Epithelial cell of proximal tubule (primary cell): Measurements from ENCODE around the gene PHTF1. TPM values are rescaled to one million over a fixed set of nuclear protein-coding genes. Genes with fewer than 3 reads are reported as not detected.

ENCODE experiments used
- DNase-seq: peaks from one replicate; pipeline ENCODE4 v3.0.0-alpha.2; 2011; ENCODE audit warnings: low read depth
- H3K4me3 ChIP-seq: 2 replicates; pipeline ENCODE4 v1.5.1; 2011; ENCODE audit warnings: low read depth, mild to moderate bottlenecking, low read length
- total RNA-seq: library from RNA; depleted of rRNA; stranded (reverse); fragments of >200 nt; gene quantifications from 2 replicates; pipeline ENCODE4 v1.2.3, GENCODE V29; 2015
- TF ChIP-seq, protein P1 (sequence below): conservative IDR thresholded peaks from 2 replicates; pipeline ENCODE4 v1.5.1; 2012; ENCODE audit warnings: low read depth, mild to moderate bottlenecking, low read length

The PHTF1 gene
- total RNA-seq, 1 donor from 2014 or later = 18.9 TPM

DNA sequence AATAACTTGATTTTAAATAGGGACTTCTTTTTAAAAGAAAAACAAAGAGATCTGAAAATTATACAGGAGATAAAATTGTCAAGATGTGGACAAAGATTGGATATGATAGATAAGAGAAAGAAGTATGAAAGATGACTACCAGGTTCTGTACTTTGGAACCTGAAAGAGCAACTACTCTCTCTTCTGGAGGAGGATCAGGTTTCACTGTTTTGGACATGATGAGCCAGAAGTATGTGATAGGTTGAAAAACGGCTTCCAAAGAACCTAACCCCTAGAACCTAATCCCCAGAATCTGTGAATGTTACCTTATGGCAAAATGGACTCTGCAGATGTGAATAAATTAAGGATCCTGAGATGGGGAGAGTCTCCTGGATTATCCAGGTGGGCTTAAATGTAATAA lies 26.8 kb upstream of the PHTF1 start:
- H3K4me3 ChIP-seq = no peak overlapping the region
- TF ChIP-seq, protein P1, sequence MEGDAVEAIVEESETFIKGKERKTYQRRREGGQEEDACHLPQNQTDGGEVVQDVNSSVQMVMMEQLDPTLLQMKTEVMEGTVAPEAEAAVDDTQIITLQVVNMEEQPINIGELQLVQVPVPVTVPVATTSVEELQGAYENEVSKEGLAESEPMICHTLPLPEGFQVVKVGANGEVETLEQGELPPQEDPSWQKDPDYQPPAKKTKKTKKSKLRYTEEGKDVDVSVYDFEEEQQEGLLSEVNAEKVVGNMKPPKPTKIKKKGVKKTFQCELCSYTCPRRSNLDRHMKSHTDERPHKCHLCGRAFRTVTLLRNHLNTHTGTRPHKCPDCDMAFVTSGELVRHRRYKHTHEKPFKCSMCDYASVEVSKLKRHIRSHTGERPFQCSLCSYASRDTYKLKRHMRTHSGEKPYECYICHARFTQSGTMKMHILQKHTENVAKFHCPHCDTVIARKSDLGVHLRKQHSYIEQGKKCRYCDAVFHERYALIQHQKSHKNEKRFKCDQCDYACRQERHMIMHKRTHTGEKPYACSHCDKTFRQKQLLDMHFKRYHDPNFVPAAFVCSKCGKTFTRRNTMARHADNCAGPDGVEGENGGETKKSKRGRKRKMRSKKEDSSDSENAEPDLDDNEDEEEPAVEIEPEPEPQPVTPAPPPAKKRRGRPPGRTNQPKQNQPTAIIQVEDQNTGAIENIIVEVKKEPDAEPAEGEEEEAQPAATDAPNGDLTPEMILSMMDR = no peak
- no peak for DNase-seq

DNA sequence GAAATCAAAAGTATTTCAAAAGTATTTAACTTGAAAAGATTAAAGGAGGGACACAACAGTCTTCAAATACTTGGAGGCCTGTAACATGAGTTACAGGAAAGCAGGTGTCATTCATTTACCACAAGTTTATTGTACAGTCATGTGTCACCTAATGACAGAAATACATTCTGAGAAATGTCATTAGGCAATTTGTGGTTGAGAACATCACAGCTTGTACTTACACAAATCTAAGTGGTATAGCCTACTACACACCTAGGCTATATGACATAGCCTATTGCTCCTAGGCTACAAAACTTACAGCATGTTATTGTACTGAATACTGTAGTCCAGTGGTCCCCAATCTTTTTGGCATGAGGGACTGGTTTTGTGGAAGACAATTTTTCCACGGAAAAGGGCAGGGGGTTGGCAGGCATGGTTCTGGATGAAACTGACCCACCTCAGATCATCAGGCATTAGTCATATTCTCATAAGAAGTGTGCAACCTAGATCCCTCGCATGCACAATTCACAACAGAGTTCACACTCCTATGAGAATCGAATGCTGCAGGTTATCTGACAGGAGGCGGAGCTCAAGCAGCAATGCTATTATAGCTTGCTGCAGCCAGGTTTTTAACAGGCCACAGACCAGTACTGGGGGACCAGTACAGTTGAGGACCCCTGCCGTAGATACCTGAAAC lies 25.0 kb upstream of the PHTF1 start:
- TF ChIP-seq, protein P1 = no peak
- no peak for DNase-seq
- no peak overlapping the region for H3K4me3 ChIP-seq

DNA sequence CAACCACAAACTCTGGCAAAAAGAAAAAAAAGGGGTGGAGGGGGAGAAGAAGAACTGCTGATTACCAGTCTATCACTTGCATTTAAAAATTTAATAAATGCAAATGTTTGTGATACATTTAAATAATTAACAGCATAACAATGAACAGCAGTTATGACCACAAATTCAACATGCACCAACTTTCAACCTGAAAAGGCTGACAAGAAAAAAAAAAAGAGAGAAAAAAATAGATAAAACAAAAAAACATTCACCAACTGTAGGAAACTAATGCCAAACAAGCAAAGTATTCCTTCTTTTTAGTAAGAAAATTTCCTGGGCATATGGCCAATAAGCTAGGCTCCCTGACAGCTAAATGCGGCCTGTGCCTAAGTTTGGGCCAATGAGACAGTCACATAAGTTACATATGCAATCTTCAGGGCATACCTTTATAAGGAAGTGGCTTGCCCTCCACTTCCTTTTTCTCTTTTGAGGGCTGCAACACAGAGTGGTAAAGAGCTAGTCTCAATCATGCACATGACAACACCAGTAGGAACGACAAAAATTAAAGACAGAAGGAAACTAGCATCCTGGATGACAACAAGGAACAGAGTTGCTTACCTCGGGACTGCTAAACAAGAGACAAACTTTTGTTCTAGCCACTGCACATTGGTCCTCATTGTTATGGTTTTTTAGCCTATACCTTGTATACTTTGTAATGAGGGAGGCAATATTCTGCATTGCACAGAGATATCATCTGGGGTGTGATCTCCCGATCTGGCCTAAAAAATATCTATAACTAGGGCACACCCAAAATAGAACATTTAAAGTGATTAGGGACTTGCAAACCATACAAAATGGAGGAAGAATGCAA lies 24.2 kb upstream of the PHTF1 start:
- TF ChIP-seq, protein P1 = no peak
- no peak for DNase-seq
- H3K4me3 ChIP-seq = no peak overlapping the region

DNA sequence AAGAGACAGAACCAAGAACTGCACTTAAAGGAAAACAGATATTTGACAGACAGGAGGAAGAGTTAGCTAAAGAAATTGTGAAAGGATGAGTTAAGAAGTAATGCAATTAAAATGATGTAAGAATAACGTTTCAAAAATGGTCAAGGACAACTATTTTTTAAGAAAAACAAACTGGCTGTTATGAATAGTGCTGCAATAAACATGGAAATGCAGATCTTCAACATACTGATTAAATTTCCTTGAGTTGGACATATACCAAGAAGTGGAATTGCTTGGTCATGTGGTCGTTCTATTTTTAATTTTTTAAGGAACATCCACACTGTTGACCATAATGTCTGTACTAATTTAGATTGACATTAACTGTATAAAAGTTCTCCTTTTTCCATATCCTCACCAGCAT lies 23.1 kb upstream of the PHTF1 start:
- TF ChIP-seq, protein P1 = no peak
- DNase-seq = no peak
- no peak overlapping the region for H3K4me3 ChIP-seq

DNA sequence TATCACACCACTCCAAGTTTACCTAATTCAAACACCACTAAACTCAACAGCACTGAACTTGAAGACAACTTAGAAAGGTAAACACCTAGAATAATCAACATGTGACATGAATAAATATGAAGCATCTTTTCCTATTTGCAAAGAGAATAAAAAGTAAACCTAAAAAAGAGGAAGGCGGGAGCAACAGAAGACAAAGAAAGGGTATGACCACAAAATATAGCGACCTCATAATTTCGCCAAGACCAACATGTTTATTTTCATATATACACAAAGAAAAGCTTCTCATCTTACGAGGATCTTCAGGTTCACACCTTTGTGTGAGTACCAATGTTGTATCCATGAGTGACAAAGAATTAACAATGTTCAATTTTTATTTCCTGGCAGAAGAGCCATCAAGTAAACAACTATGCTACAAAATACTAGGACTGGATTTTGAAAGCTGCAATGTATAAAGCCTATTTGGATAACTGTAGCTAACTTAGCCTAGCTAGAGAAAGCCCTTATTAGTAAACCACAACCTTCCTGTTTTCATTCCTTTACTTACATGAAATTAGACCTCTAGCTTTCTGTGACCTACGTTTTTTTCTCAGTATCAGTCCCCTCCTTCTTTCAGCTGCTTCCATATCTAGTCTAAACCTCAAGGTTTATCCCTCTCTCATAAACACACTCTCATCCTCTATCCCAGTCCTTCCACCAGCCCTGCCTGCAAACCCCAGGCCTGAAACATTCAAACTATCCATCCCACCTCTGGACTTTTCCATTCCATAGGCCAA lies 21.3 kb upstream of the PHTF1 start:
- no peak overlapping the region for H3K4me3 ChIP-seq
- TF ChIP-seq, protein P1 = no peak
- DNase-seq = no peak

DNA sequence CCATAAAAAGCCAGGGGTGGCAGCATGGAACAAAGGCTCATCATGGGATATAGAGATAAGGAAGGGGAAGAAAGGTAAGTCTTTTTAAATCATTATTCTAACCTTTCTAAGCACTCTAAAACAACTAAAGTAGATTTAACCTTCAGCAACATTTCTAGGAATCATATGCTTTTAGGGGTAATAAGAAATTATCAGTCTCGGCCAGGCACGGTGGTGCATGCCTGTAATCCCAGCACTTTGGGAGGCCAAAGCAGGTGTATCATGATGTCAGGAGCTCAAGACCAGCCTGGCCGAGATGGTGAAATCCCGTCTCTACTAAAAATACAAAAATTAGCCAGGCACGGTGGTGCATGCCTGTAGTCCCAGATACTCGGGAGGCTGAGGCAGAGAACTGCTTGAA lies 20.3 kb upstream of the PHTF1 start:
- no peak overlapping the region for H3K4me3 ChIP-seq
- no peak for DNase-seq
- TF ChIP-seq, protein P1 = no peak
